ENCODE measurements around the gene CD9. TPM values are rescaled to one million over a fixed set of nuclear protein-coding genes. Genes with fewer than 3 reads are reported as not detected.

CD9 gene
- 261 TPM for total RNA-seq

GRCh38 chr12:6200256-6201212, at the start of gene CD9:
Gene CD9 (plus strand): TSS chr12:6200400. CDS start chr12:6200500, 100 bp downstream.

Small RNA genes lying within 50 kb of the gene (small RNA-seq; reads per million reads assigned to genes)
- gene ATP5MFP5 (ENCODE audit: low replicate concordance) (not detected), gene RF00019 (ENCODE audit: low replicate concordance) (not detected)

Other genes starting within 250 kb of the CD9 start
- 34.8 TPM for gene VWF, start 75.7 kb upstream of the CD9 start, total RNA-seq
- gene PLEKHG6, start 110.3 kb downstream of the CD9 start, total RNA-seq, result 5.5 TPM
- gene TNFRSF1A, start 141.7 kb downstream of the CD9 start, total RNA-seq, result 59.8 TPM
- 131 TPM for gene SCNN1A, start 175.2 kb downstream of the CD9 start, total RNA-seq
- gene LTBR, start 183.8 kb downstream of the CD9 start, total RNA-seq, result 47.1 TPM
- 0.12 TPM for gene CD27, start 244.6 kb downstream of the CD9 start, total RNA-seq

Data from metanephros (tissue), 2 donors.